Raji (cell line): ENCODE data around the gene LRRIQ3.

Experiments used
- POLR2A ChIP-seq: IDR thresholded peaks from 2 replicates; pipeline ENCODE4 v1.6.1; 2011; ENCODE audit warnings: low read depth, low read length, control low read depth; ENCODE audit not compliant: insufficient read depth

Gene LRRIQ3

DNA sequence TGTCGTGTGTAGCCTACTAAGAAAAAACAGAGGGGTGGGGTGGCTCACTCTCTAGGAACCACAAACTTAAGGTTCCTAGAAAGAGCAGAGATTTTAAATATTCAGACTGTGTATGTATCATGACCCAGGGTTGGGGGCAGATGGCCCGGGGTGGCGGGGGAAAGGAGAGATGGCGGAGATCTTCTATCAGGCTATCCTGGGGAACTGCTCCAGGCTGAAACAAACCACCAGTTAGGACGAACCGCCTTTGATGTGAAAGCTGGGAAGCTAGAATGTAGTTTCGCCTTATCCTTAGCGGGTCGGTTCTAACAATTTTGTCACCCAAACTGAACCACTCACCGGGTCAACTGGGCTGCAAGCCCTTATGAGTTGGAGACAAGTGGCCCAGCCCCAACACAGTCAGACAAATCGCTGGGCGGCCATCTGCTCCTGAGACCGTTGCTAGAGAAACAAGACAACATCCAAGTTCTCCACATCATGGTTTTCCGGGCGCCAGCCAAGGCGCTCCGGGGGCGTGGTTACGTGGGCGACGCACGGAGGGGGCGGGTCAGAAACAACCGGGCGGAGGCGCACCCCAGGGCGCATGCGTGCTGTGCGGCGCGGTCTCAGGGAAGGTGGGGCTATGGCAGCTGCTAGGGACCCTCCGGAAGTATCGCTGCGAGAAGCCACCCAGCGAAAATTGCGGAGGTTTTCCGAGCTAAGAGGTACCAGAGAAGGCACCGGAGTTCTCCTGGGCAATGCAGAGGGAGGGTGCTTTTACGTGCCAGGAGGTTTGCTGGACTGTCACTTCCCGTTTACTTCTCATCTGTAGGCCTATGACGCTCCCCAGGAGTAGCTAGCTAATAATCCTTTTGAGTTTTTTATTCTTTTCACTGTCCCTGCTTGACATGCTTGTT lies at the start of gene LRRIQ3, which contains the start of gene FPGT:
TSS of gene LRRIQ3 (minus strand) at position 520 of the 896 bp plus-strand sequence. CDS start 14,492 bp downstream, outside the sequence.
TSS of gene FPGT (plus strand) at position 586 of the 896 bp plus-strand sequence. CDS start at position 623, 37 bp downstream.
- peak; percentile 77 for TF ChIP-seq POLR2A

DNA sequence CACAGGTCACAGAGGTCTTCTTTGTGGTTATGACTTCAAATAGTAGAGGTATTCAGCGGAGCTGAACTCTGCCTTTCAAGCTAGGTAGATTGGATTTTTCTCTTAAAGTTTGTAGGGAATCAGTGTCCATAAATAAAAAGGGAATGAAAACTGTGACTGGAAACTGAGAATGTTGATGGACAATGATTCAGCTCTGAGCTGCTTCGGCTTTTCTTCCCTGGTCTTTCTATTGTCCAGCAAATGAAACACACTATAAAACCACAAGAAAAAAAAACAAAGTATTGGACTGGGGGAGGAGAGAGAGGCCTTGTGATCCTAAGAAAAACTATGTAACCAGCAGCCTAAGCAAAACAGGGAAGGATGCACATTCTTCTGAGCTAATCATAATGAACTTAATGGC lies 48.3 kb upstream of the LRRIQ3 start:
- no peak for TF ChIP-seq POLR2A

GRCh38 chr1:74245168-74245772 lies 47.3 kb upstream of the LRRIQ3 start:
- TF ChIP-seq POLR2A: no peak

DNA sequence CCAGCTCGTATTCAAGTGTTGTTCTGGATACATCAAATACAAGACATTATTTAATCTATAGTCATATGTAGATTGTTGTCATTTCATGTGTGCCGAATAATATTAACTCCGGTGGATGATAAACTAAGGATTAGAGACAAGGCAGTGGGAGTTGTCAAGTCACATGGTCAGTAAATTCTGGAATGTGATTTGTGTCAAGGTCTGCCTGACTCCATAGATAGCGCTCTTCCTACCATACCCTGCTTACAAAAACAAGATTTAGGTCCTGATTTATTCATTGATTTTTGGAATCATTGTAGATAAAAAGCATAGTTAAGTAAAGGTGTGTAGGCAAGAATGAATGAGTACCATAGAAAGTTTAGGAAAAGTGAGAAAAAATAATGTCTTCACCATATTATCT lies 39.8 kb upstream of the LRRIQ3 start:
- no peak for TF ChIP-seq POLR2A

DNA sequence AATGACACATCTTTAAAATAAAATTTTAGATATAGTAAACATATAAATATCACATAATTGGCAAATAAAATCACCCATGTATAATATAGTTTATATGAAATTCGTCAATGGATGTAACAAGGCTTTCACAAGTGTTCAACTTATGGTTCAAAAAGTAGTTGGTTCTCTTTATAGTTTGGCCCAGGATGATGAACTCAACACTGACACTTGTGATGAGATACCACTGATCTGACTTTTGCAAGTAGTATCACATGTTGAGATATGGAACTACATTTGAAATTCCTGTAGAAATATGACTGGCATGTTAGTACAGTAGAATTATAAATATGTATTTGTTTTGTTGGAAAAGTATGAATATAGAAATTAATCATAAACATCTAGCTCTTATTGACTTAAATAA lies 39.1 kb upstream of the LRRIQ3 start:
- no peak for TF ChIP-seq POLR2A

- no peak for TF ChIP-seq POLR2A
Observed at GRCh38 chr1:74236440-74236839, 38.5 kb upstream of the LRRIQ3 start.

DNA sequence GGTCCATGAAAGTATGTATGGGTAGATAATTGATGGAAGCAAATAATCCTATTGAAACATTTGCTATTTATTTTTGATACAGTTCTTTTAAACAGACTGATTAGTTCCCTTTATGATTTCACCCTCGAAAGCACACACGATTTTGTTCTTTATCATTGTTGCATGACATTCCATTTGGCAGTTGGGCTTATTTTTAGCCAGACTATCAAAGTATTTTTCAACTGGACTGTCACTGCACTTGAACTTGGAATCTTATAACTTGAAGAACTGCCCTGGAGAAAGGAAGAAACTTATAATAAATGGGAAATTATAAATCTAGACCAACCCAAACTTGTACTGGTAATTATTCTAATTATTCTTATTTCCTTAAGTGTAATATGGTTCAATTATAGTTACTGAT lies 37.2 kb upstream of the LRRIQ3 start, which contains the start of gene TNNI3K:
TSS of gene TNNI3K (plus strand) at position 235 of the 400 bp plus-strand sequence. CDS start at position 300, 65 bp downstream.
- no peak for TF ChIP-seq POLR2A

GRCh38 chr1:74223453-74223852 lies 25.5 kb upstream of the LRRIQ3 start:
- TF ChIP-seq POLR2A: no peak

- TF ChIP-seq POLR2A: no peak
Observed at GRCh38 chr1:74222701-74223100, 24.7 kb upstream of the LRRIQ3 start.

DNA sequence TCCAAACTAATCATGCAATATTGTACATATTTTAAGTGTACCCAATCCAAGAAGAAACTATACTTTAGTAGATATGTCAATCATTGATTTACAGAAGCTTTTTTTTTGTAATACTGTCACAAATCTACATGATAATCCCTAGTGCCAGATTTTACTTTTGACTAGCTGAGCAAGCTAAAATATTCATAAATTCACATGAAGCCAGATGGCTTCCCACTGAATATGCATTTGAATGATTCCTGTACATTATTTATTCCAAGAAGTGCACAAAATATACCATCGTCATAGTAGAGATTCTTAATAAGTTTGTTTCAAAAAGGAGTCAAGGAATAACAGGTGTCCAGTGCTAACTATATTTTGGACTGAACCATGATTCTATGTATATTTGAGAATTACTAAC lies 17.3 kb upstream of the LRRIQ3 start:
- no peak for TF ChIP-seq POLR2A

- no peak for TF ChIP-seq POLR2A
Observed at GRCh38 chr1:74205266-74205665, 7.3 kb upstream of the LRRIQ3 start.

DNA sequence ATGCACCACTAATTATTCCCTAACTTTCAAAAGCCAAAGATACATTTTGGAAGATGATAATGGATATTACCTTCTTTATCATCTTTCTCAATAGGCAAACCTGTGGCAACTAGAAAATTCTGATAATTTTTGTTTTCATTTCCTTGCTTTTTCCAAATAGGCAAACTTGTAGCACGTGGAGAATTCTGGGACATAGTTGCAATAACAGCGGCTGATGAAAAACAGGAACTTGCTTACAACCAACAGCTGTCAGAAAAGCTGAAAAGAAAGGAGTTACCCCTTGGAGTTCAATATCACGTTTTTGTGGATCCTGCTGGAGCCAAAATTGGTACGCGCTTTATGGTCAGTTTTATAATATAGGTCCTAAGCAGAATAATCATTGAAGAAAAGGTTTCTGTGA lies 1.5 kb upstream of the LRRIQ3 start:
- no peak for TF ChIP-seq POLR2A

DNA sequence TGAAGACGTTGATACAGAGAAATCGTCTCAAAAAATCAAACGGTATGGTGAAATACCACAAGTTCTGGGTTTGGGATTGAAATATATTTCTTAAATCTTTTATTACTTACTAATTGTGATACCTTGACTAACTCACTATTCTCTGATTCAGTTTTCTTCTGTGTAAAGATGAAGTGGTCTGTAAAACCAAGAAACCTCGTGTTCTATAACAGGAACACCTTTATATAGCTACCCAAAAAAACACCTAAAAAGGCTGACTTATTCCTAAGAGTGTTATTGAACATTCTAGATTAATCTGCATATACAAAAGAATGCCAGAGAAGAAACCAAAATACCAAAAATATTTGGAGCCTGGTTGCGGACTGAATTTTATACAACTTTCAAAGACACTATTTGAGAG lies 721 bp downstream of the LRRIQ3 start:
- no peak for TF ChIP-seq POLR2A

- TF ChIP-seq POLR2A: no peak
Observed at GRCh38 chr1:74195339-74195738, 2.6 kb downstream of the LRRIQ3 start.

DNA sequence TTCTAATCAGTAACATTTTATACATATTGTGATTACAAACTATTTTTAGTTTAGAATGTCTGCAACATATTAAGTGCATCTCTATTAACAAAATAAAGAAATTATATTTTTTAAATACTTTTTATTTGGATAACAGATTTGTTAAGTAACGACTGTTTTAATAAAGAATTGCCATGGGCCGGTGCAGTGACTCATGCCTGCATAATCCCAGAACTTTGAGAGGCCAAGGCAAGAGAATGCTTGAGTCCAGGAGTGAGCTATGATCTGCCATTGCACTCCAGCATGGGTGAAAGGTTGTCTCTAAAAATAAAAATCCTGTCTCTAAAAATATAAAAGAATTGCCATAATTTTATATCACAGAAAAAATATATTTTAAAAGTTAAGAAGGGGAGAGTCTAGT lies 4.1 kb downstream of the LRRIQ3 start:
- TF ChIP-seq POLR2A: no peak

DNA sequence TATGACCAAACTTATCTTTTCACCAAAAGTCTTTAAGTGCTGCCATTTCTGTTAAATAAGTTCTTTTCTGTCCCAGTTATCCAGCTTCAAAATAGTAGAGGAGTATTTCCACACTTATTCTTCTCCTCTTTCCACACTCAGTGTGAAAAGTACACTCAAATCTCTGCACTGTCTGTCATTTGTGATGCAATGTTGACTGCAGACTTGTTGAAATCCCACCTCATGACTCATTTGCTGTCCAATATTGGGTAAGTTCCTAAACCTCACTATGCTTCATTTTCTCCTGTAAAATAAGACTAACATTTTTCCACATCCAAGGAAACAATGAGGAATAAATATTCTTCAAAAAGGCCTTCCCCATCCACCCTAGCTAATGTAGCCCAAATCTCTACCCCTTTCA lies 17.5 kb downstream of the LRRIQ3 start:
- no peak for TF ChIP-seq POLR2A
